ENCODE measurements around the gene PRMT9.

DNA sequence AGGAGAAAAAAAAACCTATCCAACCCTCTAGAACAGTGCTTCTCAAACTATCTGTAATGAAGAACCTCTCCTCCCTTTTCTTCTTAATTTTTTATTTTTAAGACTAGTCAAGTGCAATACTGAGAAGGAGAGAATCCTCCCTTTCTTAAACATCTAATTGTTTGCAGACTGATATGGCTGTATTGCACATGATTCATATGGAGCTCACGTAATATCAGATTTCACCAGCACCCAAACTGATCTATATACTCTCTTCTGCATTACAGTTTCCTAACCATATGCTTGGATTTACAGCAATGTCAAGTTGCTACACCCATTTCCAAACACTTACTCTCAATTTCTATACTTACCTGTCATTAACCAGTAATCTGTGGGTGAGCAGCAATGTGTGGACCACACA, 9.5 kb downstream of the PRMT9 start:
- no peak for TF ChIP-seq GATA2 (IDR thresholded peaks at IDR 0.05; ENCODE audit: low read depth, low read length)
- TF ChIP-seq GATA3 (IDR thresholded peaks at IDR 0.05; ENCODE audit: low read depth, low read length), result no peak
